Measurements from ENCODE around the gene DENND4A.

DENND4A gene

GRCh38 chr15:65792138-65792987 lies at the start of gene DENND4A:
Gene DENND4A (minus strand): TSS chr15:65792293. CDS start chr15:65756450, 35,843 bp downstream.
- DNase-seq = peak; percentile 99

- DNase-seq = no peak
Measured at GRCh38 chr15:65841121-65841930, 49.2 kb upstream of the DENND4A start.

GRCh38 chr15:65839985-65840384 lies 47.9 kb upstream of the DENND4A start:
- DNase-seq = no peak

- no peak for DNase-seq
Measured at GRCh38 chr15:65839354-65839901, 47.3 kb upstream of the DENND4A start.

GRCh38 chr15:65837301-65838294 lies 45.5 kb upstream of the DENND4A start:
- DNase-seq = no peak

- DNase-seq = no peak
Measured at GRCh38 chr15:65836665-65837064, 44.6 kb upstream of the DENND4A start.

- no peak for DNase-seq
Measured at GRCh38 chr15:65835447-65835846, 43.4 kb upstream of the DENND4A start.

GRCh38 chr15:65834603-65835282 lies 42.6 kb upstream of the DENND4A start:
- DNase-seq = no peak

- DNase-seq = peak in 1 of 2 experiments; percentile 44
Measured at GRCh38 chr15:65833501-65834205, 41.6 kb upstream of the DENND4A start.

- peak; percentile 69 to 71 for DNase-seq
Measured at GRCh38 chr15:65832549-65833364, 40.7 kb upstream of the DENND4A start.

- peak in 1 of 2 experiments; percentile 15 for DNase-seq
Measured at GRCh38 chr15:65829130-65829764, 37.2 kb upstream of the DENND4A start.

- peak in 1 of 2 experiments; percentile 13 for DNase-seq
Measured at GRCh38 chr15:65828585-65828984, 36.5 kb upstream of the DENND4A start.

- peak in 1 of 2 experiments; percentile 20 for DNase-seq
Measured at GRCh38 chr15:65827065-65827464, 35.0 kb upstream of the DENND4A start.

GRCh38 chr15:65824941-65825544 lies 33.0 kb upstream of the DENND4A start:
- peak in 1 of 2 experiments; percentile 11 for DNase-seq

GRCh38 chr15:65824031-65824743 lies 32.1 kb upstream of the DENND4A start:
- DNase-seq = peak in 1 of 2 experiments; percentile 30

- DNase-seq = no peak
Measured at GRCh38 chr15:65822316-65822715, 30.2 kb upstream of the DENND4A start.

- no peak for DNase-seq
Measured at GRCh38 chr15:65821070-65821469, 29.0 kb upstream of the DENND4A start.

GRCh38 chr15:65819563-65819960 lies 27.5 kb upstream of the DENND4A start:
- DNase-seq = peak in 1 of 2 experiments; percentile 19
